Fibroblast of mammary gland (primary cell): ENCODE measurements around the gene RFX2.
A peak's percentile ranks its signal among the peaks of the same experiment; 100 is the strongest.

ENCODE experiments used
- DNase-seq: peaks from one replicate; pipeline ENCODE4 v3.0.0-alpha.2; 2010; ENCODE audit warnings: low read depth
- H3K4me3 ChIP-seq: 2 replicates; pipeline ENCODE4 v1.5.1; 2011; ENCODE audit warnings: low read depth, mild to moderate bottlenecking, low read length, moderate library complexity; ENCODE audit not compliant: control insufficient read depth
- TF ChIP-seq, protein P1 (sequence below): conservative IDR thresholded peaks from 2 replicates; pipeline ENCODE4 v1.5.1; 2011; ENCODE audit warnings: low read depth, low read length, inconsistent platforms; ENCODE audit not compliant: control insufficient read depth, insufficient read depth

Gene RFX2

DNA sequence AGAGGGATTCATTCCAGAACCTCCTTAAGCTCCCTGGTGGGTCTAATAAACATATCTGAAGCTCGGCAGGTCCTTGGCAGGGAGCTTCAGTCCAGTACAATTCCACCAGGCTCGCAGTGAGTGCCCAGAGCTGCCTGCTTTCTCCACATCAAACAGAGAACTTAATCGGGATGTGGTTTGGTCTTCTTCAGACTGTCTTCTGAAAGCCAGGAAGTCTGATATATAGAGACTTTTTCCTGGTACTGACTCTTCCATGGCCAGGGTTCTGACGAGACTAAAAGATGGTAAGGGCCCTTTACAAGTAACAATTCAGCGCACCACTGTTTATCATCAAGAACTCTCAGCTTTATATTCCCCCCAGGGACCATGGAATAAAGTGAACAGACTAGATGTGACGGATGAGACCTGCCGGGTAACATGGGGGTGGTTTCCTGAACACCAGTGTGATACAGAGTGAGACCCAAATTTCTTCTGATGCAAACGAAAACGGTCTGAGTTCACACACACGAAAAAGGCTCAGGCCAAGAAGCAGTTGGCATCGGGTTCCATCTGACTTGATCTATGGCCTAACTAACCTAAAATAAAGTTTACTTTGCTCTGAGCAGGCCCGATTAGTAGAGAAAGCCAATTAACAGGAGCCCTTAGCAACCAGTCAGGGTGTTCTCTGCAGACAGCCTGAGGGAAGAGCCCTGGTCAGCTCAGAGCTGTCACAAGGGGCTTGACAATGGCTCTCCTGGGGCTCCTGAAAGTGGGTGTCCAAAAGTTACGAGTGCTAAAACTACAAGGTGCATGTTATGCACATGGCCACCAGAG is 161.3 kb downstream of the RFX2 start:
- no peak overlapping the region for H3K4me3 ChIP-seq
- TF ChIP-seq, protein P1, sequence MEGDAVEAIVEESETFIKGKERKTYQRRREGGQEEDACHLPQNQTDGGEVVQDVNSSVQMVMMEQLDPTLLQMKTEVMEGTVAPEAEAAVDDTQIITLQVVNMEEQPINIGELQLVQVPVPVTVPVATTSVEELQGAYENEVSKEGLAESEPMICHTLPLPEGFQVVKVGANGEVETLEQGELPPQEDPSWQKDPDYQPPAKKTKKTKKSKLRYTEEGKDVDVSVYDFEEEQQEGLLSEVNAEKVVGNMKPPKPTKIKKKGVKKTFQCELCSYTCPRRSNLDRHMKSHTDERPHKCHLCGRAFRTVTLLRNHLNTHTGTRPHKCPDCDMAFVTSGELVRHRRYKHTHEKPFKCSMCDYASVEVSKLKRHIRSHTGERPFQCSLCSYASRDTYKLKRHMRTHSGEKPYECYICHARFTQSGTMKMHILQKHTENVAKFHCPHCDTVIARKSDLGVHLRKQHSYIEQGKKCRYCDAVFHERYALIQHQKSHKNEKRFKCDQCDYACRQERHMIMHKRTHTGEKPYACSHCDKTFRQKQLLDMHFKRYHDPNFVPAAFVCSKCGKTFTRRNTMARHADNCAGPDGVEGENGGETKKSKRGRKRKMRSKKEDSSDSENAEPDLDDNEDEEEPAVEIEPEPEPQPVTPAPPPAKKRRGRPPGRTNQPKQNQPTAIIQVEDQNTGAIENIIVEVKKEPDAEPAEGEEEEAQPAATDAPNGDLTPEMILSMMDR = no peak
- DNase-seq = no peak

DNA sequence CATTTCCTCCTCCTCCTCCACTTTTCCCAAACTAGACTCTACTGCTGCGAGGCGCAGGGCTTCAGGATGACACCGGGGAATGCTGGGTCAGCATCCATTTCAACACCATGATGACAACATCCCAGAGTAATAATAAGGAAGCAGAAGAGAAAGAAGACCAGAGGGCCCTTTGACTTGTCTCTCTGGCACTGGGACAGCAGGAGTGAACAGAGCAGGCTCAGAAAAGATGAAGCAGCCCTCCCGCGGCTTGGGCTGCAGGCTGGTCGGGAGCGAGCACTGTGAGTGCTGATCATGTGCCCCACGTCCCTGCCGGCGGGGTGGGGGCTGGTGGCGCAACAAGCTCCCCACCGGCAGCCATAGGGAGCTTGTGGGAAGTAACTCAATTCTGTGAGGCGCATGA is 162.9 kb downstream of the RFX2 start:
- TF ChIP-seq, protein P1 = no peak
- DNase-seq = peak; percentile 93
- no peak overlapping the region for H3K4me3 ChIP-seq

DNA sequence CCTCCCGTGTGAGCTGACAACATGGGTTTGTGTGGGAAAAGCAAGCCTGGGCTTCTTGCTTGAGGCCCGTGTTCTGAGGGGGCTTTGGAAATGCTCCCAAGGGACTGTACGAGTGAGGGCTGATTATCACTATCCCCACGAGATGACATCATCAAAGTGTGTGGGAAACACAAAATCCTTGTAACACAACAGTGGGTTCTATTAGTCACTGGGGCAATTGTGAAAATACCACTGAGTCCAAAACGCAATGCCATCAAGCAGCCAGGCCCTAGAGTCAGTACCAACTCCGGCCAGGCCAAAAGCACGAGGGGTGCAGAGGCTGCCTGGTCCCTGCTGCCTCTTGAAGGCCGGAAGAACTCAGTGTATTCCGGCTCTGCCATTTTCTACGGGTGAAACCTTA is 166.7 kb downstream of the RFX2 start:
- H3K4me3 ChIP-seq = no peak overlapping the region
- TF ChIP-seq, protein P1 = no peak
- DNase-seq = peak; percentile 87
